Measurements from ENCODE around the gene MAML2.

GRCh38 chr11:96092511-96092910, 250.5 kb downstream of the MAML2 start:
- TF ChIP-seq CTCF (conservative IDR thresholded peaks at IDR 0.05; ENCODE audit: low read length): no peak
- TF ChIP-seq EZH2phosphoT487 (IDR thresholded peaks at IDR 0.05; ENCODE audit: borderline replicate concordance, low read depth, low read length): no peak
